Measurements from ENCODE around the gene PTPN2.

PTPN2 gene

DNA sequence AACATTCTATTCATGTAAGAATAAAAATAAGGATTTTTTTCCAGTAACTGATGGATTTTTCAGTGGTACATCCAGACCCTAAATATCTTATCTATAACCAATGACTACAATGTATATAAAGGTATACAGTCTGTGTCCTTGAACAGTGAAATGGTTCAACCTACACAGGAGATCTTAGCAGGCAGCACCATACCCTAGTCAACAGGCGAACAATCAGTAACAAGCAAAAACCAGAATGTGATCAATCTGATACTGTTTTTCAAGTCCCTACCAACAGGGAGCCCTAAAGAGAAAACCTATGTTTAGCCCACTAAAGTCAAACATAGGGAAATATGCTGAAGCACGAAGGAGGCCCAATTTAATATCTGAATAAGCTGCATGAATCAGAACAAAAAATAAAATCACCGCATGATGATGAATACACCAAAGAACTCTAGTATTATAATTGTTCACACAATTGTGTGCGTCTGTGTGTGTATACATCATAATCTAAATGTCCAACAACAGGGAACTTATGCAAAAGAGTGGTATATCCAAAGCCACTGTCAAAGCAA lies 26.0 kb downstream of the PTPN2 start:
- DNase-seq (ENCODE audit: low read depth, low spot score) = no peak

DNA sequence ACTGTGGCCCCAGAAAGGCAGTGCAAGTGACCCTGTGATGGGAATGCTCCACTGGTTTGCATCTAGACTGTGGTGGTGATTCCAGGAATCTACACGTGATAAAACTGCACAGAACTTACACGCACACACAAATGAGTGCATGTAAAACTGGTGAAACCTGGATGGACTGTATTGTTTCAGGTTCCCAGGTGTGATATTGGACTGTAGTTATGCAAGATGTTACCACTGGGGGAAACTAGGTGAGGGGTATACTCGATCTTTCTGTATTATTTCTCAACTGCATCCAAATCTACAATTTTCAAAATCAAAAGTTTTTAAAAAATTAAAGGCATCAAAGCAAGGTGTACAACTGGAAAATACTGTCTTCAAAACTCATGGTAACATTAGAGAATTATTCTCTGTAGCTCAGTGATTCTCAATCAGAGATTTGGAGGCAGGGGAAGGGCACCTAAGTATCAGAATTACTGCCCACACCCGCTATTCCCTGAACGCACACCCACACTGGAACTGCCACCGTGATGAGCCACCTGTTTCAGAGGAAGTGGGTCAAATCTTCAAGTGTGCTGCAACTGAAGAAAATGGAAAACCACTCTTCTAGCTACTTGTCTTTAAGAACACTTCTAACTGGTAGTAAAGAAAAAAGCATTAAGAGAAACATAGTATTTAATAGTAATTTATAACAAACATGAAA lies 26.7 kb downstream of the PTPN2 start:
- DNase-seq (ENCODE audit: low read depth, low spot score) = no peak

DNA sequence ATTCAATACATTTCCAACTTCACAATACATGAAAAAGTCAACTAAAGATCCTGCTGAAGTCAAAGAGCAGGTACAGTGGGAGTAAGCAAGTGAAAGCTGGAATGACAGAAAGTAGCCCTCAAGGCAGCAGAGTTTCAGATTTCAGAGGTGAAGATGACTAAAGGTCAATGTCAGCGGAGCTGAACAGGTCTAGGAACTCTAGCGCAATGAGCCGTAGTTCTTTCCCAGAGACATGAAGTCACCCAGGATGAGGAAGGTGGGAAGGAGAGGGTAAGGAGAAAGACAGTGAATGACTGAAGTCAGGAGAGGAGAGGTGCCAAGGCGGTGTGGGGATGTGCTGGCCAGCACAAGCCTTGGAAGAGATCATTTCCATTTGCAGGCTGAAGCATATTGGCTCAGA lies 28.1 kb downstream of the PTPN2 start:
- DNase-seq (ENCODE audit: low read depth, low spot score) = no peak

DNA sequence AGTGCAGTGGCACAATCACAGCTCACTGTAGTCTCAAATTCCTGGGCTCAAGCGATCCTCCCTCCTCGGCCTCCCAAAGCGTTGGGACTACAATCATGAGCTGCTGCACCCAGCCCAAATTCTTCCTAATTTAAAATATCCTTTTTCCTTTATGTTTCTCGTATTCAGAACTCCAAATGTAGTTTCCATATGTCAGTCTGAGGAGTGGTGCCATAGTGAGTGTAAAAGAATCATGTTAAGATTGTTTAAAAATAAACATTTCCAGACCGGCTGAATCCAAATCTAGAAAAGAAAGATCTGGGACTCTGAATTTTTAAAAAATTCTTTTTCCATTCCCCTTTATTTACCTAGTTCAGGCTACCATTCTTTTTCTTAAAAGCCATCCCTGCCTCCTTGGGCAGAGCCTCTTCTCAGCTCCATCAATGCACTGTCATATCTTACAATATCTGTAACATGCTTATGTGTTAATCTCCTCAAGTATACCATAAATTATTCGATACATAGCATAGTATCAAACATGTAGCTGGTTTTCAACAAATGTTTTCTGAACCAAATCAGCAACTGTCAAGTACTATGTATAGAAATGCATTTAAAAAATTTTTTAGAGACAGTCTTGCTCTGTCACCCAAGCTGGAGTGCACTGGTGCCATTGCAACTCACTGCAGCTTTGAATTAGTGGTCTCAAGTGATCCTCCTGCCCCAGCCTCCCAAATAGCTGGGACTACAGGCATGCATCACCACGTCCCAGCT lies 31.3 kb downstream of the PTPN2 start:
- DNase-seq (ENCODE audit: low read depth, low spot score) = no peak

DNA sequence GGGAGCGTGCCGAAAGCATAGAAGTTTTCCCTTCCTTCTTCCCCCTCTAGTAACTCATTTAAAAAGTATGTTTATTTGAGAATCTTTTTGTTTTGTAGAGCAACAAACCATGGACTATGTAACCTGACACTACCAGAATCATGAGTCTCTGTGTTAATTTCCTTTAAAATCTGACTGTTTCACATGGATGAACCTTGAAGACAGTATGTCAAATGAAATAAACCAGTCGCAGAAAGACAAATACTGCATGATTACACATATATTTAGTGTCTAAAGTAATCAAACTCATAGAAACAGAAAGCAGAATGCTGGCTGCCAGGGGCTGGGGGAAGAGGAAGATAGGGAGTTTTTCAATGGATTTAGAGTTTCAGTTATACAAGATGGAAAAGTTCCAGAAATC lies 32.3 kb downstream of the PTPN2 start:
- DNase-seq (ENCODE audit: low read depth, low spot score) = peak; percentile 17

DNA sequence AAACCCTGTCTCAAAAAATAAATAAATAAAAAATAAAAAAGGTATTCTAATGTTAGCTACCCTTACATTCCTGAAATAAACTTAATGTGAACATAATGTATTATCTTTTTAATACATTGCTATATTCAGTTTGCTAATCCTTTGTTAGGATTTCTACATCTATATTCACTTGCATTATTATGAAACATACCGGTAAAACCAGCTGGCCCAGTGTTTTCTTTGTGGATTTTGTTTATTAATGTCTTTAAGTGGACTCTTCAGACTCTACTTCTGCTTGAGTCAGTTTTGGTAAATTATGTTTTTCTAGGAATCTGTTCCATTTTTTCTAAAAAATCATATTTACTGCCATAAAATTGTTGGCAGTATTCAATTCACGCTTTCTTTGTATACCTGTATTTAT lies 34.5 kb downstream of the PTPN2 start:
- no peak for DNase-seq (ENCODE audit: low read depth, low spot score)

DNA sequence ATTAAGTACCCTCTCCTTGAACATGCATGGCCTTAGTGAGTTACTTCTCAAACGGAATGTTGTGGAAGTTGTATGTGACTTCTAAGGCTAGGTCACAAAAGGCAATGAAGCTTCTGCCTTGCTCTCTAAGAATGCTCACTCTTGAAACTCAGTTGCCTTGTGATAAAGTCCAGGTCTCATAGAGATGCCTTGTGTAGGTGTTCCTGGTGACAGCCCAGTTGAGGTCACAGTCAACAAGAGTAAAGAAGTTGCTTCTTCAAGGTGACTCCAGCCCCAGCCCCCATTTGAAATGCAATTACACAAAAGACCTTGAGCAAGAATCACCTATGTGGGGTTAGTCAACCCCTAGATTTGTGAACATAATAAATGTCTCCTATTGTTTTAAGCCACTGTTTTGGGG lies 35.6 kb downstream of the PTPN2 start:
- no peak for DNase-seq (ENCODE audit: low read depth, low spot score)

DNA sequence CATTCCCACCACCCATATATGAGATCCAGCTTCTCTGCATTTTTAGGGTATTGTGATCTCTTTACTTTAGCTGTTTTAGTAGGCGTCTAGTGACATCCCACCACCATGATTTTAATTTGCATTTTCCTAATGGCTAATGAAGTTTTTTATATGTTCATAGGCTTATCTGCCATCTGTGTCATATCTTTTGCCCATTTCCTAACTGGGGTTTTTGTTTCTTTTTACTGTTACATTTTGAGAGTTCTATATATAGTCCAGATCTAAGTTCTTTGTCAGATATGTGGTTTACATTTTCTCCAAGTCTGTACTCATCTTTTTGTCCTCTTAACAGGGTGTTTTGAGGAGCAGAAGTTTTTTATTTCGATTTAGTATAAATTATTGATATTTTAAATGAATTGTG lies 39.6 kb downstream of the PTPN2 start:
- DNase-seq (ENCODE audit: low read depth, low spot score) = no peak

DNA sequence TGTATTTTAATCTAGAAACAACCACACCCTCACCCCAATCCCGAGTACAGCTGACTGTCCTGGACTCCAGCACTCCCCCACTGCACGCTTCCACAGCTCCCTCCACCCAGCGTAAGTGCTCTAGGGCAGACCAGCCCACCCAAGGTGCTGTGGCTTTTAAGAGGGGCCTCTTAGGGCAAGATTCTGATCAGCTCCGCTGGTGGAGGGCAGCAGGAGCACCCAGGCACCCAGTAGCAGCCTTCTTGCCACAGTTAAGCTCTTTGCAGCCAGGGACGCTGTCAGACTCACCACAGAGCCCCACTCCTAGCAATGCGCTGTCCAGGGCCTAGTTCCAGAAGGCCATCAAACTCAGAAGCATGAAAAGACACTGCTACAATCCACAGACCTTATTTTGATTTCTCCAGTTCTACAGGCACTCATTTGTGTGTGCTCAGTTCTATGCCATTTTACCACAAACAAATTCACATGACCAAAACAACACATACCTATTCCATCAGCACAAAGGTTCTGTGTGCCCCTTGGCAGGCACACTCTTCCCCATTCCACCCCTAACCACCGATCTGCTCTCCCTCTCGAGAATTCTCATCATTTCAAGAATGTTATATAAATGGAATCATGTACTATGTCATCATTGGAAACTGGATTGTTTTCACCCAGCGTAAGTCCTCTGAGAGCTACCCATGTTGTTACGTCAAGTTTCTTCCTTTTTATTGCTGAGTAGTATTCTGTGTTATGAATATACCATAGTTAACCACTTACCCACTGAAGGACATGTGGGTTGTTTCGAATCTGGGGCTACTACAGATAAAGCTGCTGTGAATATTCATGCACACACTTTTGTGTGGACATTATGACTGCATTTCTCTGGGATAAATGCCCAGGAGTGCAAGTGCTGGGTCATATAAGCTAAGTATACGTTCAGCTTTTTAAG lies 40.4 kb downstream of the PTPN2 start:
- peak; percentile 27 for DNase-seq (ENCODE audit: low read depth, low spot score)

DNA sequence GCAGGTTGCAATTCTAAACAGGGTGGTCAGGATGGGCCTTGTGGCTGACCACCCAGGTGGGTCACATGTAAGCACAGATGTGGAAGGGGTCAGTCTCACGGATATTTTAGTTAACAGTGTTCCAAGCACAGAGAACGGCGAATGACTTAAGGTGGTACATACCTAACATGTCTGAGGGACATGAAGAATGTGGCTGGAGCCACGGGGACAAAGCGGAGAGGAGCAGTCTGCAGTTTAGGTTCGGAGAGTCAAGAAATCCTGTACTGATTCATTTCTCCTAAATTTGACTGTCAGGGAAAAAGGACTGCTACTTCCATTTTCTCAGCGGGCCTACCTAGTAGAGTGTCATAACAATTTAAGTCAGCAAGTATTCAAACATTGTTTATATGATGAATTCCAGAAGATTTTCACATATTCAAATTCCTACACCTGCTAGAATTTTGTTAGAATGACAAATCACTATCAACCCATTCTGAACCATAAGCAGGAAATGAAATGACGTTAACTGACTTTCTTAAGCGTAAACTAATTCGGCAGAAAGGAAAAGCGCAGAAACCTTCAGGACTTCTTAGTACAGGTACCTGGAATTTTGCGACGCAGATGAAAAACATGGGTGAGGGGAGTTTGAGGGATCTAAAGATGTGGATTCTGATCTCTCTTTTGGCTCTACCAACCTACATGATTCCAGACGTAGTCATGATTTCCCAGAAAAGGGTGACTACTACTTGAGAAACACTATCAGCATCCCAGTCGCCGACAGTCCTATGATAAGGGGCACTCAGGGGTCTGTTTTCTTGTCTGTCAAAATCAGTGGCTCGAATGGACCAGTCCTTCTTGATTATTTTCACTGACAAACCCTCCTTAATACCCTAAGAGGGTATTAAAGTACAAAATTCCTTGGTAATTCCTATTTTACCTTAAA lies 41.3 kb downstream of the PTPN2 start:
- peak; percentile 40 for DNase-seq (ENCODE audit: low read depth, low spot score)

DNA sequence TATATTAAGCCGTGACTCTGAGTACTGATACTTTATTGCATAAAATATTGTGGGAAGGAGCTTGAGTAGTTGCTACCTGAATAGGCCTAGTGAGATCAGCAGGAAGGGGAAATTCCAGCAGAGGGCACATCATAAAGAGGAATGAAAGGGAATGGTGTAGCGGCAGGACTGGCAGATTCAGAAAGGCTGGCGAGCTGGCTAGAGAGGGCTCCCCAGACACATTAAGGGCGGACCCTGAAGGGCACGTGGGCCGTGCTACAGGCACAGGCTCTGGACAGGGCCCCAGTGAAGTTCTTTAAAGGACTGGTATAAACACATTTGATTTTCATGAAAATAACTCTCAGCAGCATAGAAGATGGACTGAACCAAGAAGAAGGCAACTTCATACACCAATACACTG lies 43.0 kb downstream of the PTPN2 start:
- DNase-seq (ENCODE audit: low read depth, low spot score) = no peak

DNA sequence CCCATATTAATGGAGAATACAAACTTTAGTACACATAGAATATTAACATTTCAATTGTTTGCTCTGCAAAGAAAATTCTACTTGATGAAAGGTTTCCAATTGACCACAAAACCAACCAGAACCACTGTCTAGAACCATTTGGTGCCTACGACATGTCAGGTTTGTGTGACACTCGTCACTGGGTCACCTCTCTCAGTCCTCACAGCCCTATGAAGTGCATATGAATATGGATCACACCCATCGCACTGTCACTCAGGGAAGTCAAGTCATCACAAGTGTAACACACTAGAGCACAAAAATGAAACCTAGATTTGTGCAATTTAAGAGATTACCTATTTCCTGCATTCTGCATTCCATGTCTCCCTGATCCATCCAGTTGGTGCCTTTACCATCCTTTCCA lies 43.7 kb downstream of the PTPN2 start:
- DNase-seq (ENCODE audit: low read depth, low spot score) = no peak

DNA sequence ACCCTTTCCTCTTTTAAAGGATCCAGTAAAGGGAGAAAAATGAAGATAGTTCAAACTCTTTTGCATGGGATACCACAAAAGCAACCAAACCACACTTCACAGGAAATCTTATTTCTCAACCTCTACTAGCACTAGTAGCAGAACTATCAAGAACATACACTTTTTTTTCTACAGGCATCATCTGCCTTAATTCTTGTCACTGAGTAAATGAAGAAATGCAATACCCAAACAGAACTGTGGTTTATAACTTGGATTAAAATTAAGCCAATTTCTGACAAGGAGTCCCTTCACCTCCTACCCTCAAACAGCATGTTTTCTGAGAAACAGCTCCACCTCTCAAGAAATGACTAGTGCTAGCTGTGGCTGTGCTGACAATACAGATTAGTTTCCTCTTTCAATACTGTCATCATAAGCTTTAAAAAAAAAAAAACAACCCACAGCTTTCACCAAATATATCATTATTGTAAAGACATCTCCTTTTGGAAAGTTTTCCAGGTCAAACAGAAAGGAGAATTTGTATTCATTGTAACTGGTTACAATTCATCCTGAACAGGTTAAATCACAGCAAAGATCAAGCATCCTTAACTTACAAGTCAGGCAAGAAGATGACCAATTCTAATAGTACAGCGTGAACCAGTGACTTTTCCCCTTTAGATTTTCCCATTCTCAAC lies 44.4 kb downstream of the PTPN2 start:
- no peak for DNase-seq (ENCODE audit: low read depth, low spot score)

DNA sequence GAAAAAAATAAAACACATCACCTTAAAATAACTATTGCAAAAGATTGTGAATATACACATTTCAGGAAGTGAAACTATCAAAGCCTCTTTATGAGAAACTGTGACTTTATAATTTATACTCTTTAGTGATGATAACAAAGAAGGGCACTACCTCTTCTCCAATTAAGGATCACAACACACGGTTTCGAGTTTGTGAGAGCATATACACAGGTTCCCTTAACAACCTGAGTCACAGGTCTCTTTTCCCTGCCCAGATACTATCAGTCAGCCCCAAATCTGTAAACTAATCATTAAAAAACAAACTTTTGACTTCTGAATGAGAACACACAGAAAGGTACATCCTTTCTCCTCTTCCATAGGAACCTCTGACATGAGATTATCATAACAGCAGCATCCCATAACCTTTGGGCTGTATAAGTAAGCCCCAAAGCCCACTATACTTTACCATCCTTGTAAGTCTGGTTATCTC lies 44.9 kb downstream of the PTPN2 start:
- no peak for DNase-seq (ENCODE audit: low read depth, low spot score)

DNA sequence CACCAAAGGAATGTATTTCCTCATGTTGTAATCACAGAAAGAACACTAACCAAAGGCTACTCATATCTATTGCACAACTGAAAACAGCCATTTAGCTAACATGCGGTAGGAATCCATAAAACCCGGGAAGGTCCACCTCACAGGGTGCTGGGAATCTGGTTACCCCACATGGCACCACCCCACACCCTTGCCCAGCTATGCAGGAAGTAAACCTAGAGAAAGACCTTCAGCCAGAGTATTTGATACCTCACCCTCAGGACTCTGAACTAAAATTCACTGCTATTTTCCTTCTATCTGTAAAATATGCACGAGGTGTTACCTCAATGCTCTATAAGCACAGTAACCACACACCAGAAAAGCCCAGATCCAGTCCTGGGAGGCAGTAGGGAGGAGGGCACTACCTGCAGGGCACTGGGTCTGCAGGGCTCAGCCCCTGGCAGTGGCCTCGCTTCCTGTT lies 45.8 kb downstream of the PTPN2 start:
- peak; percentile 76 for DNase-seq (ENCODE audit: low read depth, low spot score)

DNA sequence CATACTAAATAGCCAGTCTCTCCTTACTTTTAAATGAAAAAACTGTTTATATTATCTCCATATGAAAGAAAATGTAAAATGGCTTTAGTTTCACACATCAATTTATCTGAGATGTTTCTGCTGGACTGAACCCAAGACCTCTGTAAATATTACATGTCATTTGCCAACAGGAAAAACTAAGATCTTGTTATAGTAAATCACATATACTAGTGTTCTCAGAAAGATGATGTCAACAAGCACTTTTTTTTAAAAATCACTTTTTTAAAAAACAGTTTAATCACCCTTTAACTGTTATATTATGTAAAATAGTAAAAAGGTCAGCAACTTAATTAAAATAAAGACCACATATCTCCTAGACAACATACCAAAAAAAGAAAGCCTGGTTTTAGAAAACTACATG lies 46.3 kb downstream of the PTPN2 start:
- DNase-seq (ENCODE audit: low read depth, low spot score) = no peak

DNA sequence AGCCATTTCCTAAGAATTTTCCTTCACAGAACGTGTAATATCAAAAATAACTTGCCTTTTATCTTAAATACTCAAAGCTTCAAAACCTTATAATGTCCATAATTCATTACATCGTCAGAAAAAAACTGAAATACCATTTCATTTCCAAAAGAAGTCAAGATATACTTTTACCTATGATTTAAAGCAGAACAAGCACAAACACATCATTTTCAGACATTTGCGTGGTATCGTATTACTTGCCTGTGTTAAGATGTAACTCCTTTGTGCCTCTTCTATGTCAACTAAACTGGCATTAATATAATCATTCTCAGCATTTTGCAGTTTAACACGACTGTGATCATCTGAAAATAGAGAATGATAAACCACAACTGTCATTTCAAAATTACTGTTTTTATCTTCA lies 47.5 kb downstream of the PTPN2 start:
- DNase-seq (ENCODE audit: low read depth, low spot score) = no peak

DNA sequence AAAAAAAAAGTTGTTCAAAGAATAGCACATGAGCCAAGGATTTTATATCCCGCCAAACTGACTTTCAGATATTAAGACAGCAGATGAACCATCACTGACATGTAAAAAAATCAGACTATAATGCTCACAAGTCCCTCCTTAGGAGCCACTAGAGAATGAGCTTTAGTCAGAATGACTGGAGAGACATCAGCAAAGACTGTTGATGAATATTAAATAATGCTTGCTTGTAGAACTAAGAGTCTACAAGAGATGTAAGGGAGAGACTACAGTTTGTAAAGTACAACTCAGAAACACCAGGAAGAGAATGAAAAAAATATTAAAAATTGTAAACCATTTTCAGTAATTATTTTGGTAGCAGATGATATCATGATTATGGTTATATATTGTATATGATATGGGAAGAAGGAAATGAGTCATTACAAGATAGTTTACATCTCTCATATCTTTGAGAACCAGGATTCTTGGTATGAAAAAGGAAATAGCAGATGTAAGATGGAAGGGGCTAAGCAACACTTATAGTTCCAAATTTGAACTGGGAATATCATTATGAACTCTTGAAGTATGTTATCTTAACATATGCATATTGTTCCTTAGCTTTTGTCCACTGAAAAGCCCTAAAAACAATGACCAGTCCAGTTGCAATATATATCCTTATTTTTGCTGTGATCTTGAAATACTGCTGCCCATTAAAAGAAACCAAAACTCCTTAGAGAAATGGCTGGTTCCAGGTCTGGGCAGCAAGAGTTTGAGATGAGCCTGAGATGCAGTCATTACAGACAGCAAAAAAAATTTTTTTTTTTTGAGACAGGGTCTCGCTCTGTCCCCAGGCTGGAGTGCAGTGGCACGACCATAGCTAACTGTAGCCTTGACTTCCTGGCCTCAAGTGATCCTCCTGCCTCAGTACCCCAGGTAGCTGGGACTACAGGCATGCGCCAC lies 55.7 kb downstream of the PTPN2 start:
- no peak for DNase-seq (ENCODE audit: low read depth, low spot score)

DNA sequence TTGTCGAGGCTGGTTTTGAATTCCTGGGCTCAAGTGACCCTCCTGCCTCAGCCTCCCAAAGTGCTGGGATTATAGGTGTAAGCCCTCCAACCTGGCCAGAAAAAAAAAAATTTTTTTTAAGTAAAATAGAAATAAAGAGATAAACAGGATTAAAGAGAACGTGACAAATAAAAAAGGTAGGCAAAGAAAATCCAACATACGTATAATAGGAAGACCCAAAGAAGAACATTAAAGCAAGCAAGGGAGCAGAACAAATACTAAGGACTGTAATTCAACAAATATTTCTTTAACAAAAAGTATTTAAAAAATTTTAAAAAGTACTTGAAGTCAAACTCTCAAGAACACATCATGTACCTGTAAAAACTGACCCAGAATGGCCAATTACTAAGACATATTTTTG lies 56.4 kb downstream of the PTPN2 start:
- DNase-seq (ENCODE audit: low read depth, low spot score) = no peak

Data from astrocyte of the hippocampus (primary cell).